Gastroesophageal sphincter (tissue), 4 donors: ENCODE data around the gene GPD1L. TPM values are rescaled to one million over a fixed set of nuclear protein-coding genes. Genes with fewer than 3 reads are reported as not detected.

Source experiments
- ATAC-seq: fragments of 150-250 bp; one replicate; pipeline ENCODE4 v1.9.1; 2016; ENCODE audit warnings: mild to moderate bottlenecking, moderate library complexity
- H3K27ac ChIP-seq, 4 donors: fragments of 200-600 bp; sonication (generic) in 3 of 4; 1 replicate in 3 of 4; 2 replicates in 1 of 4; pipeline ENCODE4 v1.5.1; 2016 to 2019
- H3K27me3 ChIP-seq: fragments of 200-600 bp; sonication (generic); one replicate; pipeline ENCODE4 v1.5.1; 2019
- H3K36me3 ChIP-seq, 2 donors: fragments of 200-600 bp; sonication (generic); one replicate each; pipeline ENCODE4 v1.5.1; 2019; ENCODE audit warnings: control low read depth in 1 of 2
- H3K4me1 ChIP-seq, 3 donors: fragments of 200-600 bp; sonication (generic); 1 replicate in 2 of 3; 2 replicates in 1 of 3; pipeline ENCODE4 v1.5.1; 2016 to 2019; ENCODE audit warnings: control low read depth in 2 of 3
- H3K4me3 ChIP-seq, 2 donors: fragments of 200-600 bp; sonication (generic); one replicate each; pipeline ENCODE4 v1.5.1; 2019; ENCODE audit warnings: mild to moderate bottlenecking in 1 of 2, moderate library complexity in 1 of 2
- H3K9me3 ChIP-seq, 3 donors: fragments of 200-600 bp; sonication (generic); one replicate each; pipeline ENCODE4 v1.5.1; 2017 to 2019; ENCODE audit warnings: control low read depth in 2 of 3
- EP300 ChIP-seq: sonication (generic); formaldehyde crosslinking; IDR thresholded peaks from one replicate; pipeline ENCODE4 v1.6.1; 2017; ENCODE audit warnings: antibody characterized with exemption, mild to moderate bottlenecking
- POLR2A ChIP-seq, 2 donors: fragments of 450-650 bp; IDR thresholded peaks; one replicate each; pipeline ENCODE4 v1.6.1; 2017; ENCODE audit warnings: antibody characterized with exemption in 2 of 2, mild to moderate bottlenecking in 2 of 2, moderate library complexity in 1 of 2
- POLR2AphosphoS5 ChIP-seq: sonication (generic); formaldehyde crosslinking; IDR thresholded peaks from one replicate; pipeline ENCODE4 v1.6.1; 2017; ENCODE audit warnings: antibody characterized with exemption
- WGBS, 2 donors: methylation state at CpG; one replicate each; pipeline ENCODE4 v1.1.5; 2018; ENCODE audit warnings: low coverage in 1 of 2; 5-methylcytosine and 5-hydroxymethylcytosine counted together
- total RNA-seq, 4 donors: library from RNA; depleted of rRNA; stranded (reverse); fragments of >200 nt; gene quantifications; one replicate each; pipeline ENCODE4 v1.1.0, GENCODE V29; 2016
- TF ChIP-seq, protein P1 (sequence below), 4 experiments: fragments of 200-600 bp in 2 of 4; fragments of 450-650 bp in 2 of 4; sonication (generic) in 1 of 4; IDR thresholded peaks; one replicate each; pipeline ENCODE4 v1.5.1; 2017 to 2019; ENCODE audit warnings: antibody characterized with exemption in 4 of 4, mild to moderate bottlenecking in 2 of 4, moderate library complexity in 2 of 4

The GPD1L gene
- total RNA-seq, 4 donors from 2014 or later, result 85.0 to 162 (median 106) TPM

DNA sequence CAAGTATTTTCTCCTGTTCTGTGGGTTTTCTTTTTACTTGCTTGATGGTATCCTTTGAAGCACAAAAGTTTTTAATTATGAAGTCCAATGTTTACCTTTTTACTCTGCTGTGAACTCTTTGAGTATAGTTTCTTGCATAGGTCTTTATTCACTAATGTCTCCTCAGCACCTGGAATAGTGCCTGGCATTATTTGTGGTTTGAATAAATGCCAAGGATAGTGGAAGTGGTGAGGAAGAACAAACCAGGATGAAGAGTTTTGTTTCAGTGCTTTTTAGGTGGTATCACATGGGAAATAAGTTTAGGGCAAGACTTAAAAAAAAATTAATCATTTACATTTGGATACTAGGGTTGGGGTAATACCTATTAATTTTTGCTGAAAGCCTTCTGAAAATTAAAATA, 25.7 kb downstream of the GPD1L start:
- ATAC-seq, result no peak
- peaks cover 0 to 5% (median 0%) of the 10 kb centered on the region in 3 donors for H3K4me1 ChIP-seq
- no peaks in the 10 kb centered on the region for H3K27me3 ChIP-seq
- no peak overlapping the region for H3K4me3 ChIP-seq
- peaks cover 0 to 34% of the 10 kb centered on the region in 2 donors for H3K36me3 ChIP-seq
- H3K9me3 ChIP-seq, result no peaks in the 10 kb centered on the region
- TF ChIP-seq EP300 (no peak), POLR2AphosphoS5 (no peak)
- H3K27ac ChIP-seq, result no peak overlapping the region

DNA sequence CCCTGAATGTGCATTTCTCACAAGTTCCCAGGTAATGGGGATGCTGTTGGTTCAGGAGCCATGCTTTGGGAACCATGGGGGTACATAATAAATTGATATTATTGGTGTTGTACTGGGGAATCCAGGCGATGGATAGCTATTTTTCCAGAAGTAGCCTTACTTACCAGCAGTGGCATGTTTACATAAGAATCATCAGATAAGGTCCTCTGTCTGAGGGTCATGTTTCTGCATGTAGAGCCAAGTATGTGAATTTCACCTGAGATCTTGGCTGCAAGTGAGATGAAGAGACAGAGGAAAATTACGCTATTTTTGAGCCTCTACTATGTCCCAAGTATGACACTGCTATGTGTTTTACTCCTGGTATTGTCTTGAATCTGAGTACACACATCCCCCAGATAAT, 26.3 kb downstream of the GPD1L start:
- Histone ChIP-seq H3K4me3 (no peak overlapping the region), H3K4me1 (no peaks in the 10 kb centered on the region), H3K27ac (no peak overlapping the region), H3K9me3 (no peaks in the 10 kb centered on the region), H3K27me3 (no peaks in the 10 kb centered on the region), H3K36me3 (peaks cover 0 to 34% of the 10 kb centered on the region in 2 donors)
- ATAC-seq, result no peak
- TF ChIP-seq EP300, result no peak
- TF ChIP-seq POLR2A (IDR thresholded peaks at IDR 0.05), result no peak
- TF ChIP-seq, protein P1, sequence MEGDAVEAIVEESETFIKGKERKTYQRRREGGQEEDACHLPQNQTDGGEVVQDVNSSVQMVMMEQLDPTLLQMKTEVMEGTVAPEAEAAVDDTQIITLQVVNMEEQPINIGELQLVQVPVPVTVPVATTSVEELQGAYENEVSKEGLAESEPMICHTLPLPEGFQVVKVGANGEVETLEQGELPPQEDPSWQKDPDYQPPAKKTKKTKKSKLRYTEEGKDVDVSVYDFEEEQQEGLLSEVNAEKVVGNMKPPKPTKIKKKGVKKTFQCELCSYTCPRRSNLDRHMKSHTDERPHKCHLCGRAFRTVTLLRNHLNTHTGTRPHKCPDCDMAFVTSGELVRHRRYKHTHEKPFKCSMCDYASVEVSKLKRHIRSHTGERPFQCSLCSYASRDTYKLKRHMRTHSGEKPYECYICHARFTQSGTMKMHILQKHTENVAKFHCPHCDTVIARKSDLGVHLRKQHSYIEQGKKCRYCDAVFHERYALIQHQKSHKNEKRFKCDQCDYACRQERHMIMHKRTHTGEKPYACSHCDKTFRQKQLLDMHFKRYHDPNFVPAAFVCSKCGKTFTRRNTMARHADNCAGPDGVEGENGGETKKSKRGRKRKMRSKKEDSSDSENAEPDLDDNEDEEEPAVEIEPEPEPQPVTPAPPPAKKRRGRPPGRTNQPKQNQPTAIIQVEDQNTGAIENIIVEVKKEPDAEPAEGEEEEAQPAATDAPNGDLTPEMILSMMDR (IDR thresholded peaks at IDR 0.05), result no peak
- no peak for TF ChIP-seq POLR2AphosphoS5
- WGBS, 2 donors, result 100% methylated on average over 1 to 2 of the region's 2 CpGs

DNA sequence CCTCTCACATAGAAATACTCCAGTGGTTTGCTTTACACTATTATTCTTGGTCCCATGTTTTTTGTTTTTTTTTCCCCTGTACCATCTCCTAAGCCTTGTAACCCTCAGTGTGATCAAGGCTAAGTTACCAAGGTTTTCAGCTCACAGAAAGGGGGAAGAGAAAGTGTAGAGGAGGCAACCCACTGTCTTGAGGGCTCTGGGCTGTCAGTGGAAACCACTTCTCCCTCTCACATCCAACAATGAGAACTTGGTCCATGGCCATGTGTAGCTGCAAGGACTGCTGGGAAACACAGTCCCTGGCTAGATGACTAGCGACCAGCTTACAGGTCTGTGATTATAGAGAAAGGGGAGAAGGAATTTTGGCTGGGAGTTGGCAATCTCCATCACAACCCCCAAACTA, 30.3 kb downstream of the GPD1L start:
- Histone ChIP-seq H3K9me3 (no peaks in the 10 kb centered on the region), H3K27me3 (no peaks in the 10 kb centered on the region), H3K4me3 (no peak overlapping the region), H3K27ac (no peak overlapping the region), H3K4me1 (no peaks in the 10 kb centered on the region), H3K36me3 (peaks cover 0 to 32% of the 10 kb centered on the region in 2 donors)
- no peak for ATAC-seq
- TF ChIP-seq EP300, result no peak
- TF ChIP-seq, protein P1 (IDR thresholded peaks at IDR 0.05), result no peak
- TF ChIP-seq POLR2A (IDR thresholded peaks at IDR 0.05), result no peak
- no peak for TF ChIP-seq POLR2AphosphoS5
- 80% methylated on average over 1 of the region's 1 CpG; no CpG with 5 or more reads in 1 of the 2 donors for WGBS, 2 donors

DNA sequence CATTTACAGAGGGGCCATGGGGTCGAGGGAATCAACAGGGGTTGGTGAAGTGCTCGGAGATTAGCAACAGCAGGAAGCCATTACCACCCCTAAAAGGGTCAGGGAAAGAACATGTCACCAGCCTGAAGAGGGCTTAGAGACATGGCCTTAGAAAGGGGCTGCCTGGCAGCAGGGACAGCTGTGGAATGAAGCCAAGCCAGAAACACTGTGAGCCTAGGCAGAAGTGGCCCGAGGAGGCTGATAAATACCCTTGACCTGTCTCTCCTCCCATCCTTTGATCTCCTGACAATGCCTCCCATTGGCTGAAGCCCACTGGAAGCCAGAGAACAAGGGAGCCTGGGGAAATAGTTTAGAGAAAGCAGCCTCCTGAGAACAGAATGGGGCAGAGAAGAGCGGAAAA, 31.4 kb downstream of the GPD1L start:
- H3K4me3 ChIP-seq, result no peak overlapping the region
- H3K27ac ChIP-seq, result no peak overlapping the region
- no peaks in the 10 kb centered on the region for H3K9me3 ChIP-seq
- no peaks in the 10 kb centered on the region for H3K4me1 ChIP-seq
- H3K36me3 ChIP-seq, result peaks cover 0 to 35% of the 10 kb centered on the region in 2 donors
- WGBS, 2 donors, result 67 to 78% methylated on average over 3 to 4 of the region's 4 CpGs
- H3K27me3 ChIP-seq, result no peaks in the 10 kb centered on the region
- TF ChIP-seq POLR2AphosphoS5, result no peak
- no peak for ATAC-seq

DNA sequence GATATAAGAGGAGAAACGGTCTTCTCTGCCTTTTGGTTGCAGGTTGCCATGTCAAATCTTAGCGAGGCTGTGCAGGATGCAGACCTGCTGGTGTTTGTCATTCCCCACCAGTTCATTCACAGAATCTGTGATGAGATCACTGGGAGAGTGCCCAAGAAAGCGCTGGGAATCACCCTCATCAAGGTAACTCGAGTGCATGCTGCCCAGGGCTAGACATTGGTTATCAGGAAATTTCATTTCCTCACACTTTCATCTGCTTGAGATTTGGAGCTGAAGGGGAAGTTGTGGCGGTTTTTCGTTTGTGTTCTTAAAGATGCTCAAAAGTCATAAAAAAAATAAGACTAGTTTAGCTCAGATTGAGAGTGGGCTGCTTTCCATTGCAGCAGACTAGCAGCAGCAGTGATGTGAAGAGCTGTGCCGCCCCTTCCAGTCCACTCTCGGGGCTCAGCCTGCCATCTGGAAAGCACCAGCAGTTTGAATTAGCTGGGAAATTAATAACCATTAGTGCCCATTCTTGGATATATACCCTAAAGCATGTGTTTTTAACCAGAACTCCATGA, 32.2 kb downstream of the GPD1L start:
- H3K36me3 ChIP-seq, result peaks cover 0 to 33% of the 10 kb centered on the region in 2 donors
- H3K4me1 ChIP-seq, result no peaks in the 10 kb centered on the region
- H3K9me3 ChIP-seq, result no peaks in the 10 kb centered on the region
- 54 to 73% methylated on average over 4 to 6 of the region's 8 CpGs for WGBS, 2 donors
- no peaks in the 10 kb centered on the region for H3K27me3 ChIP-seq
- no peak for ATAC-seq
- TF ChIP-seq EP300, result no peak
- TF ChIP-seq, protein P1 (IDR thresholded peaks at IDR 0.05), result no peak
- no peak overlapping the region for H3K27ac ChIP-seq
- no peak overlapping the region for H3K4me3 ChIP-seq

DNA sequence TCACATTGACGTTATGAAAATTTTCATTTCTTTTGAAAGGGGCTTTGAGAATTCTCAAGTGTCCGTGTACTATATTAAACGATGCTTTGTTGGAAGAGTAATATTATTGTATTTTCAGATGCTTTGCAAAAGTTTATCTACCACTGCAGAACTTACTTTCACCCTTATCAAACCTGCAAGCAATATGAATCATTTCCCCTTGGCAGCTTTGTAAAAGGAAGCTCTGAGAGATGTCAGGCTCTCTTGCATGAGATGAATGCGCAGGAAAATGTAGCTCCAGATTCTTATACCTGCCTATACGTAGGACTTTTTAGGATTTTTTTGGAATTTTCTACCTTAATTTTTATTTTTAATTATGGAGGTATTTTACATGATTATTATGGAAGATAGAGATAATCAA, 34.5 kb downstream of the GPD1L start:
- ATAC-seq, result no peak

More for the DNA sequence above, 34.5 kb downstream of the GPD1L start:
- no peak overlapping the region for H3K4me3 ChIP-seq
- no peak overlapping the region for H3K27ac ChIP-seq
- TF ChIP-seq EP300, result no peak
- no peak for TF ChIP-seq POLR2AphosphoS5
- no peaks in the 10 kb centered on the region for H3K9me3 ChIP-seq
- peaks cover 0 to 10% (median 0%) of the 10 kb centered on the region in 3 donors for H3K4me1 ChIP-seq
- no peaks in the 10 kb centered on the region for H3K27me3 ChIP-seq
- peaks cover 0 to 41% of the 10 kb centered on the region in 2 donors for H3K36me3 ChIP-seq
- 68 to 81% methylated on average over 4 to 5 of the region's 5 CpGs for WGBS, 2 donors
